H1 (cell line): ENCODE data around the gene JOSD2. TPM values are rescaled to one million over a fixed set of nuclear protein-coding genes. Genes with fewer than 3 reads are reported as not detected.

Experiments used
- CTCF ChIA-PET: fragments of 300-600 bp; sonication (Branson Sonifier 250); formaldehyde crosslinking; loops from one replicate; lab custom pipeline; 2021; ENCODE audit not compliant: partially characterized antibody; lab: Charles Lee
- POLR2A ChIA-PET: fragments of 300-600 bp; sonication (Branson Sonifier 250); formaldehyde crosslinking; loops from one replicate; lab custom pipeline; 2021; ENCODE audit warnings: inconsistent platforms; ENCODE audit not compliant: partially characterized antibody; lab: Charles Lee
- DNase-seq, 2 experiments: peaks; one replicate each; pipeline versions ENCODE4 v3.0.0 to v3.0.0-alpha.2; 2010 to 2022; ENCODE audit warnings: low spot score in 2 of 2, low read depth in 1 of 2, mixed read lengths in 1 of 2
- FAIRE-seq: peaks from 2 replicates; lab custom pipeline; 2011; peaks lifted over from hg19 to GRCh38; lab: Jason Lieb, UNC
- H2AFZ ChIP-seq: 2 replicates; pipeline ENCODE4 v1.8.1; 2012; ENCODE audit warnings: low read length, inconsistent platforms
- H2AK5ac ChIP-seq: 2 replicates; pipeline ENCODE4 v1.6.1; 2013; ENCODE audit warnings: low read depth, low read length
- H2BK120ac ChIP-seq: replicated peaks from 2 replicates; pipeline ENCODE3; 2013; ENCODE audit warnings: low read depth, low read length, inconsistent platforms
- H2BK12ac ChIP-seq: 2 replicates; pipeline ENCODE4 v1.6.1; 2013; ENCODE audit warnings: low read depth, low read length
- H2BK15ac ChIP-seq: 2 replicates; pipeline ENCODE4 v1.6.1; 2013; ENCODE audit warnings: low read length
- H2BK20ac ChIP-seq: 2 replicates; pipeline ENCODE4 v1.6.1; 2013; ENCODE audit warnings: low read length
- H2BK5ac ChIP-seq: 2 replicates; pipeline ENCODE4 v1.6.1; 2013; ENCODE audit warnings: low read depth, low read length
- H3K14ac ChIP-seq: 2 replicates; pipeline ENCODE4 v1.6.1; 2013; ENCODE audit warnings: inconsistent platforms; ENCODE audit not compliant: insufficient read length
- H3K18ac ChIP-seq: 2 replicates; pipeline ENCODE4 v1.6.1; 2013; ENCODE audit warnings: low read length; ENCODE audit errors: extremely low read depth
- H3K23ac ChIP-seq: 2 replicates; pipeline ENCODE4 v1.6.1; 2013; ENCODE audit warnings: inconsistent platforms; ENCODE audit not compliant: insufficient read length
- H3K23me2 ChIP-seq: 2 replicates; pipeline ENCODE4 v1.6.1; 2013; ENCODE audit warnings: low read depth, low read length
- H3K27ac ChIP-seq: 2 replicates; pipeline ENCODE4 v1.6.1; 2011; ENCODE audit warnings: low read depth, low read length, inconsistent platforms
- H3K27me3 ChIP-seq, 4 experiments: replicated peaks in 1 of 4; 1 replicate in 1 of 4; 2 replicates in 3 of 4; pipeline versions ENCODE4 v1.6.1 to v1.8.1; 2011 to 2013; ENCODE audit warnings: low read length in 3 of 4, mild to moderate bottlenecking in 3 of 4, inconsistent platforms in 2 of 4, mixed read lengths in 2 of 4, moderate library complexity in 1 of 4; ENCODE audit not compliant: control insufficient read depth in 3 of 4, insufficient read depth in 3 of 4; ENCODE audit errors: extremely low read depth in 1 of 4
- H3K36me3 ChIP-seq, 4 experiments: 2 replicates each; pipeline versions ENCODE4 v1.6.1 to v1.8.1; 2011 to 2013; ENCODE audit warnings: mild to moderate bottlenecking in 4 of 4, low read length in 3 of 4, moderate library complexity in 2 of 4, control low read depth in 1 of 4, inconsistent platforms in 1 of 4; ENCODE audit not compliant: insufficient read depth in 4 of 4, control insufficient read depth in 2 of 4
- H3K4ac ChIP-seq: replicated peaks from 2 replicates; pipeline ENCODE3; 2013; ENCODE audit warnings: low read length, low read depth, mixed read lengths, inconsistent platforms; ENCODE audit not compliant: insufficient read length
- H3K4me1 ChIP-seq, 4 experiments: replicated peaks in 1 of 4; 1 replicate in 1 of 4; 2 replicates in 3 of 4; pipeline versions ENCODE4 v1.6.1 to v1.8.1; 2011 to 2013; ENCODE audit warnings: low read length in 3 of 4, inconsistent platforms in 2 of 4, mixed read lengths in 1 of 4; ENCODE audit not compliant: insufficient read depth in 4 of 4, control insufficient read depth in 3 of 4
- H3K4me2 ChIP-seq, 2 experiments: 2 replicates each; pipeline versions ENCODE4 v1.6.1 to v1.8.1; 2011 to 2013; ENCODE audit warnings: low read depth in 2 of 2, low read length in 2 of 2, control low read depth in 1 of 2, inconsistent platforms in 1 of 2, mild to moderate bottlenecking in 1 of 2; ENCODE audit not compliant: insufficient read depth in 1 of 2
- H3K4me3 ChIP-seq, 4 experiments: fragments of 200-600, 300-600 bp in 1 of 4; sonication (generic), shearing (Covaris generic), sonication (Bioruptor Twin) in 1 of 4; 2 replicates each; pipeline versions ENCODE4 v1.5.1 to v1.8.1; 2011 to 2016; ENCODE audit warnings: low read length in 4 of 4, low read depth in 3 of 4, control low read depth in 2 of 4, inconsistent platforms in 2 of 4, mild to moderate bottlenecking in 2 of 4, mixed read lengths in 1 of 4, moderate library complexity in 1 of 4; ENCODE audit not compliant: insufficient read depth in 2 of 4; ENCODE audit errors: extremely low read depth in 1 of 4
- H3K56ac ChIP-seq: replicated peaks from 2 replicates; pipeline ENCODE3; 2013; ENCODE audit warnings: low read depth, mild to moderate bottlenecking, mixed read lengths, low read length, inconsistent platforms; ENCODE audit not compliant: insufficient read length
- H3K79me1 ChIP-seq: 2 replicates; pipeline ENCODE4 v1.6.1; 2013; ENCODE audit warnings: low read depth, low read length, control low read depth
- H3K79me2 ChIP-seq, 2 experiments: 2 replicates each; pipeline versions ENCODE4 v1.6.1 to v1.8.1; 2012 to 2013; ENCODE audit warnings: low read length in 2 of 2, mild to moderate bottlenecking in 2 of 2, inconsistent platforms in 1 of 2; ENCODE audit not compliant: insufficient read depth in 2 of 2, control insufficient read depth in 1 of 2
- H3K9ac ChIP-seq, 4 experiments: replicated peaks in 1 of 4; 1 replicate in 1 of 4; 2 replicates in 3 of 4; pipeline versions ENCODE4 v1.6.1 to v1.8.1; 2011 to 2013; ENCODE audit warnings: low read depth in 3 of 4, low read length in 3 of 4, control low read depth in 2 of 4, mild to moderate bottlenecking in 2 of 4, moderate library complexity in 2 of 4, inconsistent platforms in 1 of 4; ENCODE audit errors: extremely low read depth in 1 of 4
- H3K9me3 ChIP-seq, 2 experiments: 2 replicates each; pipeline versions ENCODE4 v1.6.1 to v1.8.1; 2012 to 2013; ENCODE audit warnings: mild to moderate bottlenecking in 2 of 2, moderate library complexity in 2 of 2, control low read depth in 1 of 2, inconsistent platforms in 1 of 2, low read depth in 1 of 2, low read length in 1 of 2, mixed read lengths in 1 of 2; ENCODE audit not compliant: insufficient read depth in 2 of 2
- H4K20me1 ChIP-seq, 2 experiments: replicated peaks in 1 of 2; 2 replicates each; pipeline versions ENCODE3 to v1.8.1; 2011 to 2013; ENCODE audit warnings: inconsistent platforms in 2 of 2, low read length in 2 of 2, mild to moderate bottlenecking in 1 of 2; ENCODE audit not compliant: insufficient read depth in 2 of 2, control insufficient read depth in 1 of 2
- H4K5ac ChIP-seq: 2 replicates; pipeline ENCODE4 v1.6.1; 2013; ENCODE audit warnings: low read length, low read depth, mixed read lengths, inconsistent platforms; ENCODE audit not compliant: insufficient read length
- H4K8ac ChIP-seq: 2 replicates; pipeline ENCODE4 v1.8.0; 2013; ENCODE audit warnings: mild to moderate bottlenecking, moderate library complexity, low read length, inconsistent platforms; ENCODE audit not compliant: insufficient read depth; ENCODE audit errors: extremely low read depth
- H4K91ac ChIP-seq: replicated peaks from 2 replicates; pipeline ENCODE3; 2013; ENCODE audit warnings: low read length, mixed read lengths, inconsistent platforms; ENCODE audit not compliant: insufficient read length
- SRF ChIP-seq: IDR thresholded peaks from 2 replicates; pipeline ENCODE4 v1.6.1; 2011; ENCODE audit warnings: mild to moderate bottlenecking, low read depth, low read length, moderate library complexity
- TAF1 ChIP-seq: IDR thresholded peaks from 2 replicates; pipeline ENCODE4 v1.6.1; 2011; ENCODE audit warnings: mild to moderate bottlenecking, low read depth, low read length
- WGBS, 2 experiments: shearing (Covaris generic) in 1 of 2; methylation state at CpG; one replicate each; pipeline versions ENCODE4 v1.1.6 to v1.1.7; 2013 to 2015; ENCODE audit warnings: low lambda C conversion rate in 2 of 2, mixed read lengths in 2 of 2, inconsistent platforms in 1 of 2, low coverage in 1 of 2, missing lambda C conversion rate in 1 of 2; ENCODE audit not compliant: insufficient replicate concordance in 2 of 2, insufficient coverage in 1 of 2, insufficient read length in 1 of 2; ENCODE audit errors: extremely low coverage in 1 of 2, missing lambda C conversion rate in 1 of 2; 5-methylcytosine and 5-hydroxymethylcytosine counted together
- polyA plus RNA-seq, 7 experiments: library from polyadenylated mRNA; depleted of rRNA in 3 of 7; stranded (reverse) in 5 of 7; unstranded in 2 of 7; fragments of >200 nt in 5 of 7; fragments of 200-250 nt in 2 of 7; gene quantifications; 1 replicate in 5 of 7; 2 replicates in 1 of 7; 4 replicates in 1 of 7; pipeline versions ENCODE4 v1.2.1 to v1.2.3, GENCODE V29; 2011 to 2013; ENCODE audit warnings: missing spikeins in 2 of 7, mixed read lengths in 2 of 7
- total RNA-seq: library from RNA; stranded (reverse); fragmentation: NEBNext Ultra II Directional; extraction: Animal tissue kit (Norgen Biotek cat#: 25700); gene quantifications from 2 replicates; pipeline ENCODE4 v1.2.1, GENCODE V29; 2021

The JOSD2 gene
- total and polyA plus RNA-seq, 2 of the 8 experiments (the other 6 are each of a cell fraction or from before 2014, with no cell fraction given), result 1.9 to 6.6 TPM

DNA sequence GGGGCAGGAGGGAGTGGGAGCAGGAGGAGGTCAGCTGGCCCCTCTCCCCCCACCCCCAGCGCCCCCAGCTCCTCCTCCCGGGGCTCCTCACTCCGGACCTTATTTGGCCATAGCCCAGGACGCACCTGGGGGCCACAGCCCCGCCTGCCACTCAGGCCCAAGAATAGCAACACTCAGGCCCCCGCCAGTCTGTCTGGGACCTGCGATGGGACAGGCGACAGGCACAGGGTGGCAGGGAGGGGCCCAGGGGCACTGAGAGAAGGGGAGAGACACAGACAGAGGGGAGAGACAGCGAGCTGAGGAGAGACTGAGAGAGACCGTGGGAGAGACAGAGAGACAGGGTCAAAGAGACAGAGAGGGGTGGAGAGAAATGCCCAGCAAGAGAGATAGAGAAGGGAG, 10.2 kb downstream of the JOSD2 start:
- WGBS, 2 experiments, result 43% methylated on average over 10 of the region's 10 CpGs; no CpG with 5 or more reads in 1 of the 2 experiments
- H4K5ac ChIP-seq, result no peak overlapping the region
- H2AFZ ChIP-seq, result no peak overlapping the region
- no peak overlapping the region for H3K4me3 ChIP-seq
- no peak overlapping the region for H2BK15ac ChIP-seq
- H3K23ac ChIP-seq, result no peak overlapping the region
- no peak for TF ChIP-seq TAF1
- peak; percentile 64 for TF ChIP-seq SRF
- H3K4me1 ChIP-seq, result peaks cover 0 to 9% (median 3%) of the 10 kb centered on the region in 4 experiments; a peak in 5 of 7 replicates
- no peak overlapping the region for H4K8ac ChIP-seq
- peaks cover 1 to 39% (median 36%) of the 10 kb centered on the region in 4 experiments for H3K27me3 ChIP-seq
- no peak overlapping the region for H3K14ac ChIP-seq
- ChIA-PET POLR2A (interaction anchor here (0.6 to 1.7 kb wide), 6 partner anchors 8 to 1354 kb away, joined by 3 to 9 read pairs (median 3); partner anchors contain the start of gene JOSD2), CTCF (interaction anchor here (0.5 to 2.4 kb wide), 8 partner anchors 10 to 282 kb away, joined by 3 to 7 read pairs (median 4); partner anchors contain the start of gene JOSD2)
- H3K23me2 ChIP-seq, result peaks cover 3% of the 10 kb centered on the region; the same call in 1 of the 2 replicates
- no peak for DNase-seq
- H4K91ac ChIP-seq, result no peak overlapping the region
- no peak overlapping the region for H2AK5ac ChIP-seq
- H3K18ac ChIP-seq, result no peak overlapping the region; the same call in 1 of the 2 replicates
- H3K4me2 ChIP-seq, result peak overlapping the region; percentile 65 to 66; a peak in 3 of 4 replicates
- no peaks in the 10 kb centered on the region for H3K79me2 ChIP-seq
- no peaks in the 10 kb centered on the region for H3K9me3 ChIP-seq
- H2BK20ac ChIP-seq, result no peak overlapping the region
- no peaks in the 10 kb centered on the region for H3K36me3 ChIP-seq
- H2BK12ac ChIP-seq, result no peak overlapping the region
- no peaks in the 10 kb centered on the region; the same call in 1 of the 2 replicates for H3K79me1 ChIP-seq
- H3K4ac ChIP-seq, result no peak overlapping the region
- no peak overlapping the region for H3K9ac ChIP-seq
- no peak overlapping the region for H3K27ac ChIP-seq
- no peak overlapping the region for H2BK120ac ChIP-seq
- H3K56ac ChIP-seq, result no peak overlapping the region
- FAIRE-seq, result no peak
- H2BK5ac ChIP-seq, result no peak overlapping the region; the same call in 1 of the 2 replicates
- H4K20me1 ChIP-seq, result no peaks in the 10 kb centered on the region
